HG03469 (cell line): ENCODE results near the gene STYK1.
"Not testable (repeated sequence)": the region's sequence is repeated elsewhere in the genome, so short reads cannot be mapped to it uniquely, and the experiment has no call there.

Experiments used
- ATAC-seq: cut with Tn5 transposase; IDR thresholded peaks from one replicate; pipeline ENCODE4 v1.9.1; 2021; ENCODE audit warnings: mild to moderate bottlenecking, moderate library complexity, moderate number of reproducible peaks; ENCODE audit not compliant: unreplicated experiment

The STYK1 gene

DNA sequence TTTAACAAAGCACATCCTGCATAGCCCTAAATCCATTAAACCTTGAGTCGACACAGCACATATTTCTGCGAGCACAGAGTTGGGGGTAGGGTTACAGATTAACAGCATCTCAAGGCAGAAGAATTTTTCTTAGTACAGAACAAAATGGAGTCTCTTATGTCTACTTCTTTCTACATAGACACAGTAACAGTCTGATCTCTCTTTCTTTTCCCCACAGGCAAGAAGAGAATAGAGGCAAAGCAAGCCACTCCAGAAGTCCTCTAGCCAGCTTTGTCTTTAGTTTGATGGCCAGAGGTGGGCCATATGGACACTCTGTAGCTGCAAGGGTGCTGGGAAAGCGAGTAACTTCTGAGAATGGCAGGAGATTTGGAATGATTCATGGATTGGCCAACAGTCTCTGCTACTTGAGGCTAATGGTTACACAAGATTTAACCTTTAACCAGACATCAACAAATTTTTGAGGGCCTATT is 101.8 kb downstream of the STYK1 start:
- ATAC-seq, result not testable (repeated sequence)

- ATAC-seq, result no peak
Observed at GRCh38 chr12:10571141-10571540, 102.7 kb downstream of the STYK1 start.
